ENCODE results near the gene AACS. TPM values are rescaled to one million over a fixed set of nuclear protein-coding genes. Genes with fewer than 3 reads are reported as not detected.
"Not testable (repeated sequence)": the region's sequence is repeated elsewhere in the genome, so short reads cannot be mapped to it uniquely, and the experiment has no call there.

AACS gene
- polyA plus RNA-seq, 1 donor (not counting 4 experiments of a cell fraction or from before 2014, with no cell fraction given) = 27.0 TPM

DNA sequence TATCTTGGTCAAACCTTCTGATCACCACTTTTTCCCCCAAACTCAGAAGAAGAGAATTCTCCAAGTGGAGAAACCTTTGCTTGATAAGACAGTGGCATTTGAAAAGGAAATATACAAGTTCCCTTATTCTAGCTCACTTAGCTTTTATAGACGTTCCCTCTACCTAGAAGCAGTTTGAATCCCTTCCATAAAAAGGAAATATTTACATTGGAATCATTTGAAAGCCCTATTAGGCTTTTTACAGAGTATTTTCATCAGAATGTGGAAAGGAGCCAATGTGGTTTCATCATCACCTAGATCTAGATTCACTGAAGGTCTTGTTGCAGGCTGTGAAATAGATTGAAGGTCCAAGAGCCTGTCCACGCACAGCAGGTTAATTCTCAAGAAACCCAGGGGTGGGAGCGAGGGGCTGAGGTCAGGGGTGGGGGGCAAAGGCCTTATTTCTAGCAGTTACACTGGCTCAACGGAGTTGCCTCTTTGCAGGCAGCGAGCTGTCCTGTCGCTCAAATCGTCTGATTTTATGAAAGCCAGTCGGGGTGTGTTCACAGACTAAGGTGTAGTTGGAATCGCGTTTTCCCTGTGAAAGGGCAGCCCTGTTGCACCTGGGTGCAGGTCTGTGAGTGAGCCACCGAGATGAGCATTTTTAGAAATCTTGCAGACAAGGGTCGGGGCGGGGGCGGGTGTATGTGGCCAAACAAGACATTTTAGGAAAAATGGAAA lies 45.6 kb downstream of the AACS start:
- Histone ChIP-seq H3K79me2 (ENCODE audit: control insufficient read depth, insufficient read depth, low read length) (no peaks in the 10 kb centered on the region), H3K4me3 (ENCODE audit: control insufficient read depth in 2 of 3, extremely low read depth in 1 of 3, insufficient read depth in 2 of 3, low read depth in 1 of 3, low read length in 3 of 3) (no peak overlapping the region), H3K4me2 (ENCODE audit: control insufficient read depth, extremely low read depth, insufficient read depth, low read depth, low read length) (no peak overlapping the region), H2AFZ (ENCODE audit: control insufficient read depth, low read length) (no peak overlapping the region), H3K36me3 (ENCODE audit: control insufficient read depth in 2 of 2, extremely low read depth in 1 of 2, insufficient read depth in 2 of 2, low read length in 2 of 2) (peaks cover 24 to 41% of the 10 kb centered on the region in 2 experiments), H3K4me1 (ENCODE audit: control insufficient read depth, extremely low read depth, insufficient read depth, low read length) (no peaks in the 10 kb centered on the region), H4K20me1 (ENCODE audit: control insufficient read depth, extremely low read depth, insufficient read depth, low read length) (no peaks in the 10 kb centered on the region), H3K27me3 (ENCODE audit: control insufficient read depth, extremely low read depth, insufficient read depth, low read length) (no peaks in the 10 kb centered on the region), H3K9me3 (ENCODE audit: control insufficient read depth, low read depth, low read length) (no peaks in the 10 kb centered on the region), H3K27ac (ENCODE audit: control insufficient read depth, insufficient read depth, low read length) (no peak overlapping the region), H3K9ac (ENCODE audit: control insufficient read depth, extremely low read depth, insufficient read depth, low read length) (no peak overlapping the region), H3K9me1 (ENCODE audit: control insufficient read depth, extremely low read depth, insufficient read depth, low read length) (no peaks in the 10 kb centered on the region)
- DNase-seq (ENCODE audit: low read depth, low spot score) = no peak
- no peak for FAIRE-seq
- TF ChIP-seq, protein P1, sequence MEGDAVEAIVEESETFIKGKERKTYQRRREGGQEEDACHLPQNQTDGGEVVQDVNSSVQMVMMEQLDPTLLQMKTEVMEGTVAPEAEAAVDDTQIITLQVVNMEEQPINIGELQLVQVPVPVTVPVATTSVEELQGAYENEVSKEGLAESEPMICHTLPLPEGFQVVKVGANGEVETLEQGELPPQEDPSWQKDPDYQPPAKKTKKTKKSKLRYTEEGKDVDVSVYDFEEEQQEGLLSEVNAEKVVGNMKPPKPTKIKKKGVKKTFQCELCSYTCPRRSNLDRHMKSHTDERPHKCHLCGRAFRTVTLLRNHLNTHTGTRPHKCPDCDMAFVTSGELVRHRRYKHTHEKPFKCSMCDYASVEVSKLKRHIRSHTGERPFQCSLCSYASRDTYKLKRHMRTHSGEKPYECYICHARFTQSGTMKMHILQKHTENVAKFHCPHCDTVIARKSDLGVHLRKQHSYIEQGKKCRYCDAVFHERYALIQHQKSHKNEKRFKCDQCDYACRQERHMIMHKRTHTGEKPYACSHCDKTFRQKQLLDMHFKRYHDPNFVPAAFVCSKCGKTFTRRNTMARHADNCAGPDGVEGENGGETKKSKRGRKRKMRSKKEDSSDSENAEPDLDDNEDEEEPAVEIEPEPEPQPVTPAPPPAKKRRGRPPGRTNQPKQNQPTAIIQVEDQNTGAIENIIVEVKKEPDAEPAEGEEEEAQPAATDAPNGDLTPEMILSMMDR (optimal IDR thresholded peaks at IDR 0.05 in 1 of 3, IDR thresholded peaks at IDR 0.05 in 1 of 3, conservative IDR thresholded peaks at IDR 0.05 in 1 of 3; ENCODE audit: extremely low read depth in 1 of 3, insufficient read depth in 2 of 3, low read length in 3 of 3) = no peak
- TF ChIP-seq EZH2 (IDR thresholded peaks at IDR 0.05; ENCODE audit: low read length) = no peak
- dilution Hi-C loops (cut with MboI; ENCODE audit: extremely low pct_ligation_motif_present, low sequenced_read_pairs) = no loop called here

DNA sequence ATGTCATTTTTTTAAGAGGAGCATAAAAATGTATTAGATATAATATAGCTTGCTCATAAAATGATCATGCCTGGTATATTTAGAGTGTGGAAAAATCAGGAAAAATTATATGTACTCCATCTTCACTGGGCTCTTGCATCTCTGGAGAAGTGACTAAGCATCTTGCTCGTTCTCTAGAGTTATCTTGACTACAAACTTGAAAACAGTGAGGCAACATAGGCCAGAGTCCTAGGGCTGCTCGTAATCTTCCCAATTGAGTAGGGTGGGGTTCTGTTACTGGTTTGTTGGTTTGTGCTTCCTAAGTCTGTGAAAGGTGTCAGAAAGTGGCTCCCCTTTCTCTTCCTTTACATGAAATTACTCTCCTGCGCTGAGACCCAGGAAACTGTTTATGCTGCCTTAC lies 46.2 kb downstream of the AACS start:
- Histone ChIP-seq H2AFZ (ENCODE audit: control insufficient read depth, low read length) (no peak overlapping the region), H3K4me2 (ENCODE audit: control insufficient read depth, extremely low read depth, insufficient read depth, low read depth, low read length) (no peak overlapping the region), H3K9ac (ENCODE audit: control insufficient read depth, extremely low read depth, insufficient read depth, low read length) (no peak overlapping the region), H3K27me3 (ENCODE audit: control insufficient read depth, extremely low read depth, insufficient read depth, low read length) (no peaks in the 10 kb centered on the region), H3K4me1 (ENCODE audit: control insufficient read depth, extremely low read depth, insufficient read depth, low read length) (no peaks in the 10 kb centered on the region), H3K9me1 (ENCODE audit: control insufficient read depth, extremely low read depth, insufficient read depth, low read length) (no peaks in the 10 kb centered on the region), H4K20me1 (ENCODE audit: control insufficient read depth, extremely low read depth, insufficient read depth, low read length) (no peaks in the 10 kb centered on the region), H3K9me3 (ENCODE audit: control insufficient read depth, low read depth, low read length) (no peaks in the 10 kb centered on the region), H3K27ac (ENCODE audit: control insufficient read depth, insufficient read depth, low read length) (no peak overlapping the region), H3K36me3 (ENCODE audit: control insufficient read depth in 2 of 2, extremely low read depth in 1 of 2, insufficient read depth in 2 of 2, low read length in 2 of 2) (peaks cover 22 to 37% of the 10 kb centered on the region in 2 experiments), H3K4me3 (ENCODE audit: control insufficient read depth in 2 of 3, extremely low read depth in 1 of 3, insufficient read depth in 2 of 3, low read depth in 1 of 3, low read length in 3 of 3) (no peak overlapping the region), H3K79me2 (ENCODE audit: control insufficient read depth, insufficient read depth, low read length) (no peaks in the 10 kb centered on the region)
- dilution Hi-C loops (cut with MboI; ENCODE audit: extremely low pct_ligation_motif_present, low sequenced_read_pairs) = no loop called here
- TF ChIP-seq, protein P1 (optimal IDR thresholded peaks at IDR 0.05 in 1 of 3, IDR thresholded peaks at IDR 0.05 in 1 of 3, conservative IDR thresholded peaks at IDR 0.05 in 1 of 3; ENCODE audit: extremely low read depth in 1 of 3, insufficient read depth in 2 of 3, low read length in 3 of 3) = no peak
- TF ChIP-seq EZH2 (IDR thresholded peaks at IDR 0.05; ENCODE audit: low read length) = no peak
- FAIRE-seq (no peak), DNase-seq (ENCODE audit: low read depth, low spot score) (no peak)

DNA sequence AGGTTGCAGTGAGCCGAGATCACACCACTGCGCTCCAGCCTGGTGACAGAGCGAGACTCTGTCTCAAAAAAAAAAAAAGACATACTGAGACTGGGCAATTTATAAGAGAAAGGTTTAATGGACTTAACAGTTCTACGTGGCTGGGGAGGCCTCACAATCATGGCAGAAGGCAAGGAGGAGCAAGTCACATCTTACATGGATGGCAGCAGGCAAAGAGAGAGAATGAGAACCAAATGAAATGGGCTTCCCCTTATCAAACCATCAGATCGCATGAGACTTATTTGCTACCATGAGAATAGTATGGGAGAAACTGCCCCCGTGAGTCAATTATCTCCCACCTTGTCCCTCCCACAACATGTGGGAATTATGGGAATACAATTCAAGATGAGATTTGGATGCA lies 47.4 kb downstream of the AACS start:
- H3K4me1 ChIP-seq (ENCODE audit: control insufficient read depth, extremely low read depth, insufficient read depth, low read length); FAIRE-seq; H3K27ac ChIP-seq (ENCODE audit: control insufficient read depth, insufficient read depth, low read length); DNase-seq (ENCODE audit: low read depth, low spot score); H2AFZ ChIP-seq (ENCODE audit: control insufficient read depth, low read length); H3K4me2 ChIP-seq (ENCODE audit: control insufficient read depth, extremely low read depth, insufficient read depth, low read depth, low read length); H3K27me3 ChIP-seq (ENCODE audit: control insufficient read depth, extremely low read depth, insufficient read depth, low read length); H4K20me1 ChIP-seq (ENCODE audit: control insufficient read depth, extremely low read depth, insufficient read depth, low read length); H3K9ac ChIP-seq (ENCODE audit: control insufficient read depth, extremely low read depth, insufficient read depth, low read length); H3K79me2 ChIP-seq (ENCODE audit: control insufficient read depth, insufficient read depth, low read length); dilution Hi-C loops (cut with MboI; ENCODE audit: extremely low pct_ligation_motif_present, low sequenced_read_pairs); H3K4me3 ChIP-seq (ENCODE audit: control insufficient read depth in 2 of 3, extremely low read depth in 1 of 3, insufficient read depth in 2 of 3, low read depth in 1 of 3, low read length in 3 of 3); H3K9me3 ChIP-seq (ENCODE audit: control insufficient read depth, low read depth, low read length); H3K9me1 ChIP-seq (ENCODE audit: control insufficient read depth, extremely low read depth, insufficient read depth, low read length): not testable (repeated sequence)
- peaks cover 20 to 32% of the 10 kb centered on the region in 2 experiments for H3K36me3 ChIP-seq (ENCODE audit: control insufficient read depth in 2 of 2, extremely low read depth in 1 of 2, insufficient read depth in 2 of 2, low read length in 2 of 2)
